D721Med (cell line): Measurements from ENCODE around the gene COL15A1.

Experiments used
- DNase-seq: peaks from one replicate; pipeline ENCODE4 v3.0.0; 2011; ENCODE audit warnings: low spot score; ENCODE audit not compliant: insufficient read length
- FAIRE-seq: peaks from 2 replicates; lab custom pipeline; 2011; peaks lifted over from hg19 to GRCh38; lab: Jason Lieb, UNC
- TF ChIP-seq, protein P1 (sequence below): IDR thresholded peaks from 2 replicates; pipeline ENCODE4 v1.5.1; 2012; ENCODE audit warnings: mild to moderate bottlenecking, control low read depth; ENCODE audit not compliant: insufficient read depth; ENCODE audit errors: missing control alignments

COL15A1 gene

DNA sequence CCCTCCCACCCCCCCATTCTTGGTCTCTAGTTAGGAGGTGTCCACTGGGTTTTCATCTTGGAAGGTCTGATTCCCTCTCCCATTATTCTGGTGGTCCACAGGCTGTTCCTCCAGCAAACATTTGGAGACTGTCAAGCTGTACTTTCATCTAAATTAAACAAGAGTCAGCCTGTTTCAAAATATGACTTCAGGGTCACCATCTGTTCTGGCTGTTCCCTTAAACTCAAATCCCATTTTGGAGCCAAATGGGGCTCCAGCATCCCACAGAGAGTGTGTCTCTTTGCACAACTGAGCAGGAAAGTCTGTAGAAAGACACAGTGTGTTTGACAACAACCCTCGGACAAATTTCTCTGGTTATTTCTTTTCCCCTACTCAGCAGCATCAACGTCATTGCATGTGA lies 20.5 kb downstream of the COL15A1 start:
- FAIRE-seq (no peak), DNase-seq (no peak)
- TF ChIP-seq, protein P1, sequence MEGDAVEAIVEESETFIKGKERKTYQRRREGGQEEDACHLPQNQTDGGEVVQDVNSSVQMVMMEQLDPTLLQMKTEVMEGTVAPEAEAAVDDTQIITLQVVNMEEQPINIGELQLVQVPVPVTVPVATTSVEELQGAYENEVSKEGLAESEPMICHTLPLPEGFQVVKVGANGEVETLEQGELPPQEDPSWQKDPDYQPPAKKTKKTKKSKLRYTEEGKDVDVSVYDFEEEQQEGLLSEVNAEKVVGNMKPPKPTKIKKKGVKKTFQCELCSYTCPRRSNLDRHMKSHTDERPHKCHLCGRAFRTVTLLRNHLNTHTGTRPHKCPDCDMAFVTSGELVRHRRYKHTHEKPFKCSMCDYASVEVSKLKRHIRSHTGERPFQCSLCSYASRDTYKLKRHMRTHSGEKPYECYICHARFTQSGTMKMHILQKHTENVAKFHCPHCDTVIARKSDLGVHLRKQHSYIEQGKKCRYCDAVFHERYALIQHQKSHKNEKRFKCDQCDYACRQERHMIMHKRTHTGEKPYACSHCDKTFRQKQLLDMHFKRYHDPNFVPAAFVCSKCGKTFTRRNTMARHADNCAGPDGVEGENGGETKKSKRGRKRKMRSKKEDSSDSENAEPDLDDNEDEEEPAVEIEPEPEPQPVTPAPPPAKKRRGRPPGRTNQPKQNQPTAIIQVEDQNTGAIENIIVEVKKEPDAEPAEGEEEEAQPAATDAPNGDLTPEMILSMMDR = no peak

DNA sequence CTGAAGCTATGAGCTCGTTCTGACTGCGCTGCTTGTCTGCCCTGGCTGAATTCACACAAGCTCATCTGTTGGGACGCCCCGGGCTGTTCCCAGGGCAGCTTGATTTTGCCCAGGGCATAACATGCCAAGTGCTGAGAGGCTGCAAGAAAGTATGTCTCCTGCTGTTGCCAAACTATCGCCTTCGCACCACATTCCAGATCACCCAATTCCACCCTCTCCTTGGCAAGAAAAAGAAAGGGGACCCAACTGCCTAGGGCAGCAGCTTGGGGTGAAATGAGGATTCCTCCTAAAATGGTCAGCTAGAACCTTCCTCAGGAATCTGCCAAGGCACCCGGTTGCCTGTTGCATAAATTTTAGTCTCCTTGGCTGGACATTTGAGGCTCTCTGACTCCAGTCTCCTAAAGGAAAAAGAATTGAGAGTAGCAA lies 21.2 kb downstream of the COL15A1 start:
- TF ChIP-seq, protein P1 = no peak
- FAIRE-seq (no peak), DNase-seq (no peak)

DNA sequence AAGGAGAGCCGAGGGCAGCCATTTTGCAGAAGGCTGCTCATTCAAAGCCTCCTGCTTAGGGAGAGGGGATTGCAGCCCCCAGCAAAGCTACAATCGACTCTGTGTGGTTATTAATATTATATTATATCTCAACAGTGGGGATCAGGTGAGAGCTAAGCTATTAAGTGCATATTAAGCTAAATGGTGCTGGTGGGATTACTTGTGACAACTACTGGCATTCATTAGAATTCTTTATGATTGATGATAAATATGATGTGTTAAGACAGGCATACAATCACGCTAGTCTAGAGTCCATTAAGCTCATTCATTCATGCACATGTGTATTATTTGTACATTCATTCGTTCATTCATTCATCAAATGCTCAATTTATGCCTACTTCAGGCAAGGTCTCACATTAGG lies 23.0 kb downstream of the COL15A1 start:
- TF ChIP-seq, protein P1 = no peak
- FAIRE-seq (no peak), DNase-seq (no peak)

DNA sequence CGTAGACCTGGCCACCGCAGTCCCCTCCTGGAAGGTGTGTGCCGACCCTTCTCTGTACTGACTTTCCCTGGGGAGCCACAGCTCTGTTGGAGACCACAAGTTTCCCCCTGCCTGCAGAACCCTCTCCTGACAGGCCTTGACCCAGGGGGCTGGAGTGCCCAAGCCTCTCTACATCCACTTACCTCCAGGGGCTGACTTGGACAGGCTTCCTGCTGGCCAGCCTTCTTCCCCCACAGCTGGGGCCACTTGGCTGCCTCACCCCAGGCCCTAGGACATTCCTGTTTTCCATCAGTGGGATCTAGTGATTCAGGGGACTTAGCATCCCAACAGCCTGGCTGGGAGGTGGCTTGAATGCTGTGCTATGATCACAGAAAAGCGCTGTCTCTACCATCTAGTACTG lies 23.6 kb downstream of the COL15A1 start:
- no peak for FAIRE-seq
- TF ChIP-seq, protein P1 = no peak
- no peak for DNase-seq

DNA sequence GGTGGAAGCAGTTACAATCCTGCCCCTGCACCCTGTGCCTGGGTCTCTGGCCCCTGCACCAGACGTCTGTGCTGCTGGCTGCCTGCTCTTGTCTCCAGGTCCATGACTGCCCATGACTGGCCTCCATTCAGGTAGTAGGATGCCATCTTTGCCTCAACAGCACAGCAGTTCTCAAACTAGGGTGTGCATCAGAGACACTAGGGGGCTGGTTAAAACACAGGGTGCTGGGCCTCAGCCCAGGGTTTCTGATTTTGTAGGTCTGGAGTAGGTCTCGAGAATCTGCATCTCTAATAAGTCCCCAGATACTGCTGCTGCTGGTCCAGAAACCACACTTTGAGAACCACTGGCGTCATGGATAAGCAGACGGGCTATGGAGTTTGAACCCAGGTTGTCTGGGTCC lies 24.0 kb downstream of the COL15A1 start:
- FAIRE-seq (no peak), DNase-seq (no peak)
- TF ChIP-seq, protein P1 = no peak

DNA sequence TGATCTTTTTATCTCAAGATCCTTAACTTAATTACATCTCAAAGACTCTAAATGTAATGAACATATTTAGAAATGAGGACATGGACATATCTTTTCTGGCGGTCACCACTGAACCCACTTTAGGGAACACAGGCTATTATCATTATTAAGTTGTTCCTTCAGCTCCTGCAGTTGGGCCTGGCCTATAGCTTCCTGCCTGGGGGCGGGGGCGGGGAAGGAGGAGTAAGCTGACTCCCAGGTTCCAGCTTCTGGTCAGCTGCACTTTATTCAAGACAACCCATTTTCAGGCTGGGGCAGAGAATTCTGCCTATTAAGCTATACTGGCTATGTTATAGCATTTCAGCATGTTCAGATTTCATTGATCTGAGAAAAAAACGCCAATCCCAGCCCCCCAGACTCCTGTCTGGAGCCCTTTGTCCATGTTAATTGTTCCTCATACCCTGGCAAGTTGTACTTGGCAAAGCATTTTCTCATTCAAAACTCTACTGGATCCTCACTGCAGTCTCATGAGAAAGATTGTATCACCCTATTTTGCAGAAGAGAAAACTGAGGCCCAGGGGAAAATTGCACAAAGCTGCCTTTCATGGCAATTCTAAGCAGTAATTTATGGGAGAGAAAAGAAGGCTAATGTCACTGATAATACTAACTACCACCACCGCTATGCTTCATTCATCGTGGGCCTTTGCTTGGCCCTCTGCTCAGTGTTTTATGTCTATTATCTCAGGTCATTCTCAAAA lies 25.1 kb downstream of the COL15A1 start:
- no peak for DNase-seq
- FAIRE-seq = no peak
- TF ChIP-seq, protein P1 = no peak

DNA sequence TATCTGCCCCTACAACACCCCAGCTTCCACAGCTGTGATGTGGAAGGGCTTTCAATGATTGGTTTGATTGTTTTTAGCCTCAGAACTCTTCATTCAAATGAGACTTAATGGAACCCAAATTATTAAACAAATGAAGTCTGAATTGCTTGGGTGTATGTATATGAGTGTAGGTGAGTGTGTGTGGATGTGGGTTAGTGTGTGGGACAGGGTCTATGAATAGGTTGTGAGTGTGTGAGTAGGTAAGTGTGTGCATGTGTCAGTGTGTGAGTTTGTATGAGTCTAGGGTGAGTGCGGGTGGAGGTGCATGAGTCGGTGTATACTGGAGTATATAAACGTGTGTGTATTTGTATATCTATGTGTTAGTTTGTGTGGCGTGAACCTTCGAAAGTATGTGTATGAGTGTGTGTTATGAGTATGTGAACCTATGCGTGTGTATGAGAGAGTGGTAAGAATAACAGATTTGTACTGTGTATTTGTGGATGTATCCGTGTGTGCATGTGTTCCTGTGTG lies 26.9 kb downstream of the COL15A1 start:
- TF ChIP-seq, protein P1 = no peak
- DNase-seq (no peak), FAIRE-seq (no peak)
